CD4-positive, alpha-beta memory T cell (primary cell): ENCODE data around the gene PLA2G4E. TPM values are rescaled to one million over a fixed set of nuclear protein-coding genes. Genes with fewer than 3 reads are reported as not detected.

Experiments
- CTCF ChIA-PET: fragments of 350-600 bp; sonication (Branson Sonifier 250); formaldehyde crosslinking; loops from one replicate; lab custom pipeline; 2021; ENCODE audit warnings: inconsistent platforms; ENCODE audit not compliant: partially characterized antibody; lab: Charles Lee
- POLR2A ChIA-PET: fragments of 350-600 bp; sonication (Branson Sonifier 250); formaldehyde crosslinking; loops from one replicate; lab custom pipeline; 2021; ENCODE audit not compliant: partially characterized antibody; lab: Charles Lee
- DNase-seq, 5 donors: peaks; one replicate each; pipeline versions ENCODE4 v3.0.0 to v3.0.0-alpha.2; 2020 to 2022; ENCODE audit warnings: mixed read lengths in 1 of 5
- H3K27ac ChIP-seq: one replicate; pipeline ENCODE4 v1.7.0; 2013; ENCODE audit warnings: low read depth, low read length
- H3K27me3 ChIP-seq: 2 replicates; pipeline ENCODE4 v1.7.0; 2013; ENCODE audit warnings: mild to moderate bottlenecking, low read length, moderate library complexity; ENCODE audit not compliant: insufficient read depth
- H3K36me3 ChIP-seq: 2 replicates; pipeline ENCODE4 v1.7.0; 2013; ENCODE audit warnings: mild to moderate bottlenecking, low read length, moderate library complexity; ENCODE audit not compliant: insufficient read depth
- H3K4me1 ChIP-seq: 2 replicates; pipeline ENCODE4 v1.7.0; 2013; ENCODE audit warnings: mild to moderate bottlenecking, low read length, moderate library complexity; ENCODE audit not compliant: insufficient read depth
- H3K4me3 ChIP-seq, 2 donors: one replicate each; pipeline ENCODE4 v1.7.0; 2013; ENCODE audit warnings: low read length in 2 of 2, mild to moderate bottlenecking in 1 of 2
- H3K9me3 ChIP-seq, 2 donors: one replicate each; pipeline ENCODE4 v1.7.0; 2013; ENCODE audit warnings: low read length in 2 of 2, control low read depth in 1 of 2; ENCODE audit not compliant: control insufficient read depth in 1 of 2
- H3K27ac Mint-ChIP-seq, 7 donors: one replicate each; pipeline ENCODE4 v1.8.0; 2020 to 2021; ENCODE audit warnings: mixed read lengths in 7 of 7, mild to moderate bottlenecking in 6 of 7, inconsistent platforms in 3 of 7, moderate library complexity in 3 of 7
- H3K27me3 Mint-ChIP-seq, 2 donors: one replicate each; pipeline ENCODE4 v1.8.0; 2020 to 2021; ENCODE audit warnings: mixed read lengths in 2 of 2
- H3K36me3 Mint-ChIP-seq, 2 donors: one replicate each; pipeline ENCODE4 v1.8.0; 2020 to 2021; ENCODE audit warnings: mixed read lengths in 2 of 2, inconsistent platforms in 1 of 2, mild to moderate bottlenecking in 1 of 2
- H3K4me1 Mint-ChIP-seq, 4 donors: one replicate each; pipeline ENCODE4 v1.8.0; 2020 to 2021; ENCODE audit warnings: mixed read lengths in 4 of 4, mild to moderate bottlenecking in 1 of 4
- H3K4me3 Mint-ChIP-seq, 8 donors: one replicate each; pipeline ENCODE4 v1.8.0; 2020 to 2021; ENCODE audit warnings: mixed read lengths in 8 of 8, mild to moderate bottlenecking in 7 of 8, moderate library complexity in 6 of 8, inconsistent platforms in 3 of 8
- H3K9me3 Mint-ChIP-seq, 8 donors: one replicate each; pipeline ENCODE4 v1.8.0; 2020 to 2021; ENCODE audit warnings: mixed read lengths in 8 of 8, mild to moderate bottlenecking in 5 of 8, inconsistent platforms in 3 of 8, moderate library complexity in 1 of 8
- intact Hi-C: fragments of 100-400 bp; cut with micrococcal nuclease; formaldehyde crosslinking; loops from one replicate; pipeline ENCODE4 v1.15.1; 2023
- polyA plus RNA-seq, 2 donors: library from polyadenylated mRNA; unstranded; fragments of 300-500 nt; fragmentation: Illumina TruSeq; gene quantifications; one replicate each; pipeline ENCODE4 v1.2.3, GENCODE V29; 2021
- total RNA-seq, 2 experiments: library from RNA; stranded (reverse); gene quantifications; one replicate each; pipeline ENCODE4 v1.2.3, GENCODE V29; 2021

PLA2G4E gene
- total and polyA plus RNA-seq, 4 experiments from 2014 or later, result not detected

GRCh38 chr15:42065468-42065867 is 44.6 kb upstream of the PLA2G4E start:
- Mint-ChIP-seq H3K4me3 (no peak overlapping the region), H3K9me3 (peaks cover 2 to 16% (median 10%) of the 10 kb centered on the region in 8 donors), H3K4me1 (peaks cover 0 to 3% (median 0%) of the 10 kb centered on the region in 4 donors), H3K27ac (no peak overlapping the region), H3K36me3 (peaks cover 0 to 5% of the 10 kb centered on the region in 2 donors), H3K27me3 (peaks cover 6 to 20% of the 10 kb centered on the region in 2 donors)
- ChIA-PET POLR2A (no interaction called here), CTCF (interaction anchor here (1.2 kb wide), 1 partner anchor 18 kb away, joined by 8 read pairs; no protein-coding TSS in a partner anchor)
- Histone ChIP-seq H3K9me3 (no peaks in the 10 kb centered on the region), H3K27ac (no peak overlapping the region), H3K27me3 (no peaks in the 10 kb centered on the region), H3K36me3 (no peaks in the 10 kb centered on the region), H3K4me3 (no peak overlapping the region), H3K4me1 (no peaks in the 10 kb centered on the region)
- intact Hi-C loops, result no loop called here
- no peak for DNase-seq

GRCh38 chr15:42065033-42065432 is 44.2 kb upstream of the PLA2G4E start:
- no peak overlapping the region for H3K4me3 ChIP-seq
- intact Hi-C loops, result no loop called here
- no peak for DNase-seq
- CTCF ChIA-PET, result interaction anchor here (0.6 to 1.2 kb wide), 2 partner anchors 19 to 73 kb away, joined by 3 to 8 read pairs; no protein-coding TSS in a partner anchor
- Mint-ChIP-seq H3K4me3 (no peak overlapping the region), H3K4me1 (peaks cover 0 to 4% (median 3%) of the 10 kb centered on the region in 4 donors), H3K36me3 (peaks cover 0 to 5% of the 10 kb centered on the region in 2 donors), H3K9me3 (peaks cover 2 to 16% (median 10%) of the 10 kb centered on the region in 8 donors), H3K27me3 (peaks cover 6 to 20% of the 10 kb centered on the region in 2 donors), H3K27ac (no peak overlapping the region)
- no peaks in the 10 kb centered on the region for H3K36me3 ChIP-seq
- POLR2A ChIA-PET, result no interaction called here
- no peaks in the 10 kb centered on the region for H3K27me3 ChIP-seq
- peaks cover 2% of the 10 kb centered on the region for H3K4me1 ChIP-seq
- H3K9me3 ChIP-seq, result no peaks in the 10 kb centered on the region
- H3K27ac ChIP-seq, result no peak overlapping the region

- Mint-ChIP-seq H3K27me3 (peaks cover 5 to 19% of the 10 kb centered on the region in 2 donors), H3K9me3 (peaks cover 2 to 16% (median 10%) of the 10 kb centered on the region in 8 donors), H3K4me1 (peaks cover 0 to 11% (median 4%) of the 10 kb centered on the region in 4 donors), H3K27ac (peak overlapping the region in 1 of 7 donors; percentile 37), H3K4me3 (no peak overlapping the region), H3K36me3 (peaks cover 0 to 5% of the 10 kb centered on the region in 2 donors)
- H3K4me3 ChIP-seq, result no peak overlapping the region
- no peaks in the 10 kb centered on the region for H3K36me3 ChIP-seq
- no peak overlapping the region for H3K27ac ChIP-seq
- no peaks in the 10 kb centered on the region for H3K9me3 ChIP-seq
- CTCF ChIA-PET, result interaction anchor here (1.6 to 1.7 kb wide), 2 partner anchors 19 to 74 kb away, joined by 8 to 10 read pairs; no protein-coding TSS in a partner anchor
- intact Hi-C loops, result no loop called here
- H3K4me1 ChIP-seq, result peaks cover 6% of the 10 kb centered on the region
- no peaks in the 10 kb centered on the region for H3K27me3 ChIP-seq
- DNase-seq, result no peak
- POLR2A ChIA-PET, result no interaction called here
These were observed 43.4 kb upstream of the PLA2G4E start for GRCh38 chr15:42064271-42064670.

- Histone ChIP-seq H3K27me3 (no peaks in the 10 kb centered on the region), H3K36me3 (no peaks in the 10 kb centered on the region), H3K4me3 (no peak overlapping the region), H3K9me3 (no peaks in the 10 kb centered on the region), H3K4me1 (peaks cover 6% of the 10 kb centered on the region), H3K27ac (no peak overlapping the region)
- Mint-ChIP-seq H3K9me3 (peaks cover 2 to 16% (median 10%) of the 10 kb centered on the region in 8 donors), H3K36me3 (peaks cover 0 to 5% of the 10 kb centered on the region in 2 donors), H3K4me1 (peaks cover 0 to 11% (median 4%) of the 10 kb centered on the region in 4 donors), H3K27ac (no peak overlapping the region), H3K4me3 (no peak overlapping the region), H3K27me3 (peaks cover 4 to 16% of the 10 kb centered on the region in 2 donors)
- intact Hi-C loops, result no loop called here
- ChIA-PET POLR2A (no interaction called here), CTCF (interaction anchor here (1.1 to 2.9 kb wide), 5 partner anchors 10 to 73 kb away, joined by 3 to 14 read pairs (median 8); no protein-coding TSS in a partner anchor)
- DNase-seq, result no peak
These were observed 42.4 kb upstream of the PLA2G4E start for GRCh38 chr15:42063122-42063848.

- peaks cover 0 to 17% (median 4%) of the 10 kb centered on the region in 4 donors for H3K4me1 Mint-ChIP-seq
- no peak for DNase-seq
- intact Hi-C loops, result no loop called here
- no peaks in the 10 kb centered on the region for H3K9me3 ChIP-seq
- H3K36me3 Mint-ChIP-seq, result no peaks in the 10 kb centered on the region
- H3K27ac ChIP-seq, result no peak overlapping the region
- H3K9me3 Mint-ChIP-seq, result peaks cover 0 to 11% (median 5%) of the 10 kb centered on the region in 8 donors
- no peaks in the 10 kb centered on the region for H3K27me3 ChIP-seq
- H3K4me1 ChIP-seq, result peaks cover 6% of the 10 kb centered on the region
- no peaks in the 10 kb centered on the region for H3K36me3 ChIP-seq
- no peak overlapping the region for H3K4me3 ChIP-seq
- H3K27me3 Mint-ChIP-seq, result peaks cover 8 to 18% of the 10 kb centered on the region in 2 donors
- H3K27ac Mint-ChIP-seq, result no peak overlapping the region
- ChIA-PET CTCF (interaction anchor here (0.5 to 2.9 kb wide), 7 partner anchors 11 to 1699 kb away, joined by 3 to 21 read pairs (median 8); no protein-coding TSS in a partner anchor), POLR2A (no interaction called here)
- H3K4me3 Mint-ChIP-seq, result no peak overlapping the region
These were observed 41.5 kb upstream of the PLA2G4E start for GRCh38 chr15:42062284-42062806.

GRCh38 chr15:42060797-42061196 is 40.0 kb upstream of the PLA2G4E start:
- H3K36me3 Mint-ChIP-seq, result no peaks in the 10 kb centered on the region
- H3K27me3 Mint-ChIP-seq, result peaks cover 14 to 22% of the 10 kb centered on the region in 2 donors
- no peak for DNase-seq
- no peak overlapping the region for H3K27ac Mint-ChIP-seq
- intact Hi-C loops, result no loop called here
- H3K9me3 ChIP-seq, result no peaks in the 10 kb centered on the region
- no peak overlapping the region for H3K4me3 Mint-ChIP-seq
- no peaks in the 10 kb centered on the region for H3K36me3 ChIP-seq
- POLR2A ChIA-PET, result no interaction called here
- no peak overlapping the region for H3K27ac ChIP-seq
- CTCF ChIA-PET, result interaction anchor here (1.2 to 2.9 kb wide), 5 partner anchors 9 to 71 kb away, joined by 3 to 21 read pairs (median 3); no protein-coding TSS in a partner anchor
- no peaks in the 10 kb centered on the region for H3K9me3 Mint-ChIP-seq
- H3K4me3 ChIP-seq, result no peak overlapping the region
- peaks cover 2 to 26% (median 8%) of the 10 kb centered on the region in 4 donors for H3K4me1 Mint-ChIP-seq
- H3K27me3 ChIP-seq, result no peaks in the 10 kb centered on the region
- peaks cover 13% of the 10 kb centered on the region for H3K4me1 ChIP-seq

GRCh38 chr15:42060477-42060763 is 39.6 kb upstream of the PLA2G4E start:
- CTCF ChIA-PET, result interaction anchor here (1.2 to 2.9 kb wide), 5 partner anchors 10 to 71 kb away, joined by 3 to 21 read pairs (median 3); no protein-coding TSS in a partner anchor
- H3K4me1 Mint-ChIP-seq, result peaks cover 2 to 26% (median 8%) of the 10 kb centered on the region in 4 donors
- Histone ChIP-seq H3K9me3 (no peaks in the 10 kb centered on the region), H3K36me3 (no peaks in the 10 kb centered on the region), H3K27ac (no peak overlapping the region), H3K27me3 (no peaks in the 10 kb centered on the region), H3K4me3 (no peak overlapping the region), H3K4me1 (peaks cover 13% of the 10 kb centered on the region)
- no peak overlapping the region for H3K4me3 Mint-ChIP-seq
- no peaks in the 10 kb centered on the region for H3K9me3 Mint-ChIP-seq
- DNase-seq, result no peak
- H3K27me3 Mint-ChIP-seq, result peaks cover 15 to 22% of the 10 kb centered on the region in 2 donors
- peak overlapping the region in 1 of 7 donors; percentile 25 for H3K27ac Mint-ChIP-seq
- POLR2A ChIA-PET, result no interaction called here
- no peaks in the 10 kb centered on the region for H3K36me3 Mint-ChIP-seq
- intact Hi-C loops, result no loop called here
